Measurements from ENCODE around the gene HOATZ. TPM values are rescaled to one million over a fixed set of nuclear protein-coding genes. Genes with fewer than 3 reads are reported as not detected.

Gene HOATZ
- total and polyA plus RNA-seq, 2 of the 13 experiments (the other 11 are each of a cell fraction or from before 2014, with no cell fraction given): not detected

- TF ChIP-seq UBTF (CRISPR knock-in tag; IDR thresholded peaks at IDR 0.05): no peak
- TF ChIP-seq ZBTB8A (CRISPR knock-in tag; IDR thresholded peaks at IDR 0.05; ENCODE audit: borderline replicate concordance, low read depth): no peak
- TF ChIP-seq ASH2L (IDR thresholded peaks at IDR 0.05; ENCODE audit: insufficient read length, low read depth, low read length): no peak
- no peak for TF ChIP-seq NKX3-1 (CRISPR knock-in tag; IDR thresholded peaks at IDR 0.05)
- TF ChIP-seq CENPT (CRISPR knock-in tag; IDR thresholded peaks at IDR 0.05; ENCODE audit: low read depth): no peak
- TF ChIP-seq ZNF572 (CRISPR knock-in tag; IDR thresholded peaks at IDR 0.05): no peak
- no peak for TF ChIP-seq ZNF317 (CRISPR knock-in tag; IDR thresholded peaks at IDR 0.05)
Measured at GRCh38 chr11:111479666-111480065, 34.9 kb upstream of the HOATZ start (continued).

GRCh38 chr11:111483431-111483830, 31.1 kb upstream of the HOATZ start:
- 0 out of 5 replicates have a peak, but pooled peaks cover 0 to 4% of the 10 kb centered on the region in 2 experiments for H3K27me3 ChIP-seq (ENCODE audit: control insufficient read depth in 1 of 2, insufficient read depth in 2 of 2, low read length in 2 of 2)
- no peak overlapping the region for H3K27ac ChIP-seq (ENCODE audit: extremely low read length, insufficient read depth, low read length)
- no peak overlapping the region for H3K9ac ChIP-seq (ENCODE audit: insufficient read depth, low read depth, low read length)
- CTCF ChIA-PET (ENCODE audit: low intra/inter-chr PET ratio, low total read pairs): no interaction called here
- ATAC-seq (no peak), FAIRE-seq (no peak), DNase-seq (ENCODE audit: low spot score) (no peak)
- peak; percentile 76; the same call in 1 of the 2 replicates for TF ChIP-seq ZNF160 (CRISPR knock-in tag; IDR thresholded peaks at IDR 0.05)
- no peak for TF ChIP-seq NFKB2 (CRISPR knock-in tag; IDR thresholded peaks at IDR 0.05; ENCODE audit: borderline replicate concordance)
- POLR2A ChIA-PET: no interaction called here
- no peaks in the 10 kb centered on the region for H3K36me3 ChIP-seq (replicated peaks in 1 of 2; ENCODE audit: control insufficient read depth in 1 of 2, insufficient read depth in 2 of 2, low read length in 2 of 2)
- no TSS peak for BruUV-seq (replicated peaks)
- no peaks in the 10 kb centered on the region for H3K4me1 ChIP-seq (ENCODE audit: insufficient read depth, low read length)
- H3K79me2 ChIP-seq (ENCODE audit: insufficient read depth, low read length): no peaks in the 10 kb centered on the region
- intact Hi-C loops (cut with micrococcal nuclease; ENCODE audit: unreplicated experiment): no loop called here
- in situ Hi-C loops (cut with HindIII; ENCODE audit: extremely low pct_ligation_motif_present, low pct_unique_long_range_greater_than_20kb): no loop called here
- H4K20me1 ChIP-seq (ENCODE audit: insufficient read depth, low read length): no peaks in the 10 kb centered on the region
- no peak overlapping the region for H3K4me3 ChIP-seq (replicated peaks in 1 of 3; ENCODE audit: insufficient read depth in 1 of 3, low read depth in 2 of 3, low read length in 3 of 3)
- 0 out of 2 replicates have a peak, but pooled peaks cover 6% of the 10 kb centered on the region for H3K9me3 ChIP-seq (ENCODE audit: low read length)
- H2AFZ ChIP-seq (ENCODE audit: low read length): no peak overlapping the region
- H3K4me2 ChIP-seq (ENCODE audit: low read depth, low read length): no peak overlapping the region
